Esophagus squamous epithelium (tissue), 4 donors: ENCODE measurements around the gene TRAF3.

Experiments used
- POLR2A ChIP-seq, 4 donors: fragments of 450-650 bp; IDR thresholded peaks; one replicate each; pipeline ENCODE4 v1.6.1; 2017; ENCODE audit warnings: antibody characterized with exemption in 4 of 4, mild to moderate bottlenecking in 4 of 4, moderate library complexity in 3 of 4
- TF ChIP-seq, protein P1 (sequence below), 6 experiments: fragments of 450-650 bp in 4 of 6; fragments of 200-600 bp in 2 of 6; sonication (generic) in 2 of 6; IDR thresholded peaks; one replicate each; pipeline ENCODE4 v1.5.1; 2016 to 2019; ENCODE audit warnings: antibody characterized with exemption in 6 of 6, mild to moderate bottlenecking in 4 of 6, moderate library complexity in 4 of 6

DNA sequence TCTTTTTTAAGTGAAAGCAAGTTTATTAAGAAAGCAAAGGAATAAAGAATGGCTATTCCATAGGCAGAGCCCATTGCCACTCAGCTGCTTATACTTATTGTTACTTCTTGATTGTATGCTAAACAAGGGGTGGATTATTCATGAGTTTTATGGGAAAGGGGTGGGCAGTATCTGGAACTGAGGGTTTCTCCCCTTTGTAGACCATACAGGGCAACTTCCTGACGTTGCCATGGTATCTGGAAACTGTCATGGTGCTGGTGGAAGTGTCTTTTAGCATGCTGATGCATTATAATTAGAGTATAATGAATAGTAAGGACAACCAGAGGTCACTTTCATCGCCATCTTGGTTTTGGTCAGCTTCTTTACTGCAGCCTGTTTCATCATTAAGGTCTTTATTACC, 78.9 kb downstream of the TRAF3 start:
- TF ChIP-seq, protein P1, sequence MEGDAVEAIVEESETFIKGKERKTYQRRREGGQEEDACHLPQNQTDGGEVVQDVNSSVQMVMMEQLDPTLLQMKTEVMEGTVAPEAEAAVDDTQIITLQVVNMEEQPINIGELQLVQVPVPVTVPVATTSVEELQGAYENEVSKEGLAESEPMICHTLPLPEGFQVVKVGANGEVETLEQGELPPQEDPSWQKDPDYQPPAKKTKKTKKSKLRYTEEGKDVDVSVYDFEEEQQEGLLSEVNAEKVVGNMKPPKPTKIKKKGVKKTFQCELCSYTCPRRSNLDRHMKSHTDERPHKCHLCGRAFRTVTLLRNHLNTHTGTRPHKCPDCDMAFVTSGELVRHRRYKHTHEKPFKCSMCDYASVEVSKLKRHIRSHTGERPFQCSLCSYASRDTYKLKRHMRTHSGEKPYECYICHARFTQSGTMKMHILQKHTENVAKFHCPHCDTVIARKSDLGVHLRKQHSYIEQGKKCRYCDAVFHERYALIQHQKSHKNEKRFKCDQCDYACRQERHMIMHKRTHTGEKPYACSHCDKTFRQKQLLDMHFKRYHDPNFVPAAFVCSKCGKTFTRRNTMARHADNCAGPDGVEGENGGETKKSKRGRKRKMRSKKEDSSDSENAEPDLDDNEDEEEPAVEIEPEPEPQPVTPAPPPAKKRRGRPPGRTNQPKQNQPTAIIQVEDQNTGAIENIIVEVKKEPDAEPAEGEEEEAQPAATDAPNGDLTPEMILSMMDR (IDR thresholded peaks at IDR 0.05), result no peak
- no peak for TF ChIP-seq POLR2A (IDR thresholded peaks at IDR 0.05)
